ENCODE results near the gene PCARE.

DNA sequence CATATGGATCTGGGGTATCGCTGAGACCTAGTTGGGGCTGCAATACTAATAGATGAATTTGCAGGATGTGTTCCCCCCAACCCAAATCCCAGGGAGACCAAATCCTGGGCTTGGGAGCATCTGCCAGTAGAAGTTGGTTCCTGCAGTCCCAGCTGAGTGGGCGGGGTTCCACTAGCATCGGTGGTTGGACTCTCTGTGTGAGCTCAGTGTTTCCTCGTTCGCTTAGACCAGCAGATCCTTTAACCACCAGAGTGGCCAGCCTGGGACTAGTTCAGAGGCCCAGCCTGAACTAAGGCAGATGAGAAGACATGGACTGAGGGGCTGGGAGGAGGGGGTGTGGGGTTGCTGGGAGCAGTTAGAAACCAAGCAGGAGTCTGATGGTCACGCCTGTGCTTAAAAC is 40.7 kb downstream of the PCARE start:
- TF ChIP-seq, protein P1, sequence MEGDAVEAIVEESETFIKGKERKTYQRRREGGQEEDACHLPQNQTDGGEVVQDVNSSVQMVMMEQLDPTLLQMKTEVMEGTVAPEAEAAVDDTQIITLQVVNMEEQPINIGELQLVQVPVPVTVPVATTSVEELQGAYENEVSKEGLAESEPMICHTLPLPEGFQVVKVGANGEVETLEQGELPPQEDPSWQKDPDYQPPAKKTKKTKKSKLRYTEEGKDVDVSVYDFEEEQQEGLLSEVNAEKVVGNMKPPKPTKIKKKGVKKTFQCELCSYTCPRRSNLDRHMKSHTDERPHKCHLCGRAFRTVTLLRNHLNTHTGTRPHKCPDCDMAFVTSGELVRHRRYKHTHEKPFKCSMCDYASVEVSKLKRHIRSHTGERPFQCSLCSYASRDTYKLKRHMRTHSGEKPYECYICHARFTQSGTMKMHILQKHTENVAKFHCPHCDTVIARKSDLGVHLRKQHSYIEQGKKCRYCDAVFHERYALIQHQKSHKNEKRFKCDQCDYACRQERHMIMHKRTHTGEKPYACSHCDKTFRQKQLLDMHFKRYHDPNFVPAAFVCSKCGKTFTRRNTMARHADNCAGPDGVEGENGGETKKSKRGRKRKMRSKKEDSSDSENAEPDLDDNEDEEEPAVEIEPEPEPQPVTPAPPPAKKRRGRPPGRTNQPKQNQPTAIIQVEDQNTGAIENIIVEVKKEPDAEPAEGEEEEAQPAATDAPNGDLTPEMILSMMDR (IDR thresholded peaks at IDR 0.05), result no peak
- TF ChIP-seq EZH2 (IDR thresholded peaks at IDR 0.05; ENCODE audit: borderline replicate concordance, insufficient read depth, low read depth, low read length, poor library complexity, severe bottlenecking), result no peak

All from B cell (primary cell).